Hepatocyte (in vitro differentiated cells): ENCODE data around the gene CALML6.

Source experiments
- CTCF ChIP-seq: fragments of 200-600 bp; sonication (generic); IDR thresholded peaks from 2 replicates; pipeline ENCODE4 v1.5.1; 2016; ENCODE audit warnings: antibody characterized with exemption, mild to moderate bottlenecking; ENCODE audit not compliant: poor library complexity
- EZH2 ChIP-seq: fragments of 200-600 bp; sonication (generic); IDR thresholded peaks from 2 replicates; pipeline ENCODE4 v1.6.1; 2016; ENCODE audit warnings: antibody characterized with exemption, mild to moderate bottlenecking, borderline replicate concordance
- EZH2phosphoT487 ChIP-seq: fragments of 200-600 bp; sonication (generic); IDR thresholded peaks from one replicate; pipeline ENCODE4 v1.6.1; 2018; ENCODE audit warnings: antibody characterized with exemption, mild to moderate bottlenecking, low read depth, moderate library complexity; ENCODE audit not compliant: unreplicated experiment, severe bottlenecking

- TF ChIP-seq CTCF (no peak), EZH2 (no peak), EZH2phosphoT487 (no peak)
Observed at GRCh38 chr1:1898246-1898933, 16.7 kb upstream of the CALML6 start.
